Ectodermal cell (in vitro differentiated cells): ENCODE measurements around the gene HSPA4.

ENCODE experiments used
- H3K27ac ChIP-seq: 2 replicates; pipeline ENCODE4 v1.7.0; 2013; ENCODE audit warnings: mild to moderate bottlenecking, low read depth, low read length; ENCODE audit not compliant: insufficient read depth, poor library complexity, severe bottlenecking
- H3K27me3 ChIP-seq: 2 replicates; pipeline ENCODE4 v1.7.0; 2013; ENCODE audit warnings: mild to moderate bottlenecking, low read length; ENCODE audit not compliant: insufficient read depth, control insufficient read depth, poor library complexity, severe bottlenecking
- H3K36me3 ChIP-seq: one replicate; pipeline ENCODE4 v1.7.0; 2013; ENCODE audit warnings: low read length; ENCODE audit not compliant: control insufficient read depth, insufficient read depth
- H3K4me1 ChIP-seq: one replicate; pipeline ENCODE4 v1.7.0; 2013; ENCODE audit warnings: low read length; ENCODE audit not compliant: control insufficient read depth, insufficient read depth
- H3K4me3 ChIP-seq: 2 replicates; pipeline ENCODE4 v1.7.0; 2013; ENCODE audit warnings: low read depth, low read length, control low read depth; ENCODE audit not compliant: insufficient read depth
- H3K9me3 ChIP-seq: 2 replicates; pipeline ENCODE4 v1.7.0; 2013; ENCODE audit warnings: mild to moderate bottlenecking, low read length, moderate library complexity; ENCODE audit not compliant: control insufficient read depth
- WGBS, 2 experiments: methylation state at CpG; one replicate each; pipeline ENCODE4 v1.1.7; 2013; ENCODE audit warnings: missing lambda C conversion rate in 2 of 2; 5-methylcytosine and 5-hydroxymethylcytosine counted together

HSPA4 gene

GRCh38 chr5:133150909-133151544, 99.2 kb downstream of the HSPA4 start:
- Histone ChIP-seq H3K36me3 (no peaks in the 10 kb centered on the region), H3K27ac (no peak overlapping the region), H3K4me1 (peaks cover 4% of the 10 kb centered on the region), H3K27me3 (no peaks in the 10 kb centered on the region), H3K4me3 (no peak overlapping the region), H3K9me3 (no peaks in the 10 kb centered on the region)
- 92 to 94% methylated on average over 6 of the region's 6 CpGs for WGBS, 2 experiments

- no peak overlapping the region for H3K4me3 ChIP-seq
- WGBS, 2 experiments: 90 to 94% methylated on average over 11 of the region's 12 CpGs
- no peak overlapping the region for H3K27ac ChIP-seq
- H3K36me3 ChIP-seq: no peaks in the 10 kb centered on the region
- no peaks in the 10 kb centered on the region for H3K4me1 ChIP-seq
- H3K9me3 ChIP-seq: no peaks in the 10 kb centered on the region
- H3K27me3 ChIP-seq: no peaks in the 10 kb centered on the region
Observed at GRCh38 chr5:133154274-133155075, 102.7 kb downstream of the HSPA4 start.

GRCh38 chr5:133155326-133155969, 103.6 kb downstream of the HSPA4 start:
- no peaks in the 10 kb centered on the region for H3K27me3 ChIP-seq
- no peaks in the 10 kb centered on the region for H3K36me3 ChIP-seq
- H3K9me3 ChIP-seq: no peaks in the 10 kb centered on the region
- 93 to 94% methylated on average over 4 of the region's 4 CpGs for WGBS, 2 experiments
- no peak overlapping the region for H3K27ac ChIP-seq
- H3K4me1 ChIP-seq: no peaks in the 10 kb centered on the region
- no peak overlapping the region for H3K4me3 ChIP-seq
